ENCODE data around the gene POM121L2. TPM values are rescaled to one million over a fixed set of nuclear protein-coding genes. Genes with fewer than 3 reads are reported as not detected.
A peak's percentile ranks its signal among the peaks of the same experiment; 100 is the strongest.

POM121L2 gene
- total and polyA plus RNA-seq, 9 of the 15 experiments (the other 6 are each of a cell fraction or from before 2014, with no cell fraction given): 0.23 to 0.45 TPM; not detected in 7

GRCh38 chr6:27297857-27298730 is 14.0 kb downstream of the POM121L2 start (continued):
- TF ChIP-seq WHSC1 (IDR thresholded peaks at IDR 0.05; ENCODE audit: low read length) (no peak), SAFB2 (IDR thresholded peaks at IDR 0.05; ENCODE audit: borderline replicate concordance, low read depth, low read length, severe bottlenecking) (no peak), FOXJ2 (tag; IDR thresholded peaks at IDR 0.05) (no peak; the same call in 1 of the 2 replicates), ZC3H8 (IDR thresholded peaks at IDR 0.05) (0 out of 2 replicates have a peak, but pooled peaks have one; percentile 23), PHB (CRISPR knock-in tag; IDR thresholded peaks at IDR 0.05) (no peak), SAP30 (IDR thresholded peaks at IDR 0.05; ENCODE audit: borderline replicate concordance, insufficient read depth, low read depth, low read length, poor library complexity, severe bottlenecking) (no peak), SNRNP70 (optimal IDR thresholded peaks at IDR 0.05; ENCODE audit: low read depth, low read length) (no peak), SMARCB1 (IDR thresholded peaks at IDR 0.05; ENCODE audit: insufficient read length, low read depth) (no peak), ZNF224 (CRISPR knock-in tag; IDR thresholded peaks at IDR 0.05) (no peak), MYBL2 (IDR thresholded peaks at IDR 0.05; ENCODE audit: low read depth) (peak; percentile 60), MYBL2 (CRISPR knock-in tag; IDR thresholded peaks at IDR 0.05; ENCODE audit: borderline replicate concordance) (no peak), MAFF (IDR thresholded peaks at IDR 0.05; ENCODE audit: low read length) (no peak), PTRF (tag; IDR thresholded peaks at IDR 0.05) (no peak), PRMT5 (CRISPR knock-in tag; IDR thresholded peaks at IDR 0.05) (no peak), HDGF (IDR thresholded peaks at IDR 0.05) (0 out of 2 replicates have a peak, but pooled peaks have one; percentile 44), ZNF77 (CRISPR knock-in tag; IDR thresholded peaks at IDR 0.05) (no peak), LEF1 (IDR thresholded peaks at IDR 0.05) (peak; percentile 66), EHMT2 (IDR thresholded peaks at IDR 0.05) (peak; percentile 78; the same call in 1 of the 2 replicates), BHLHE40 (IDR thresholded peaks at IDR 0.05; ENCODE audit: low read length) (peak; percentile 75), NR4A1 (CRISPR knock-in tag; IDR thresholded peaks at IDR 0.05) (no peak), NR4A1 (tag; IDR thresholded peaks at IDR 0.05) (peak; percentile 77; the same call in 1 of the 2 replicates), ZNF408 (CRISPR knock-in tag; IDR thresholded peaks at IDR 0.05; ENCODE audit: low read depth) (no peak)
- TF ChIP-seq, protein P1, sequence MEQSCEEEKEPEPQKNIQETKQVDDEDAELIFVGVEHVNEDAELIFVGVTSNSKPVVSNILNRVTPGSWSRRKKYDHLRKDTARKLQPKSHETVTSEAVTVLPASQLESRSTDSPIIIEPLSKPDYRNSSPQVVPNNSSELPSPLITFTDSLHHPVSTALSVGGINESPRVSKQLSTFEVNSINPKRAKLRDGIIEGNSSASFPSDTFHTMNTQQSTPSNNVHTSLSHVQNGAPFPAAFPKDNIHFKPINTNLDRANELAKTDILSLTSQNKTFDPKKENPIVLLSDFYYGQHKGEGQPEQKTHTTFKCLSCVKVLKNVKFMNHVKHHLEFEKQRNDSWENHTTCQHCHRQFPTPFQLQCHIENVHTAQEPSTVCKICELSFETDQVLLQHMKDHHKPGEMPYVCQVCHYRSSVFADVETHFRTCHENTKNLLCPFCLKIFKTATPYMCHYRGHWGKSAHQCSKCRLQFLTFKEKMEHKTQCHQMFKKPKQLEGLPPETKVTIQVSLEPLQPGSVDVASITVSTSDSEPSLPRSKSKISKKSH (CRISPR knock-in tag; IDR thresholded peaks at IDR 0.05): no peak
- TF ChIP-seq, protein P2, sequence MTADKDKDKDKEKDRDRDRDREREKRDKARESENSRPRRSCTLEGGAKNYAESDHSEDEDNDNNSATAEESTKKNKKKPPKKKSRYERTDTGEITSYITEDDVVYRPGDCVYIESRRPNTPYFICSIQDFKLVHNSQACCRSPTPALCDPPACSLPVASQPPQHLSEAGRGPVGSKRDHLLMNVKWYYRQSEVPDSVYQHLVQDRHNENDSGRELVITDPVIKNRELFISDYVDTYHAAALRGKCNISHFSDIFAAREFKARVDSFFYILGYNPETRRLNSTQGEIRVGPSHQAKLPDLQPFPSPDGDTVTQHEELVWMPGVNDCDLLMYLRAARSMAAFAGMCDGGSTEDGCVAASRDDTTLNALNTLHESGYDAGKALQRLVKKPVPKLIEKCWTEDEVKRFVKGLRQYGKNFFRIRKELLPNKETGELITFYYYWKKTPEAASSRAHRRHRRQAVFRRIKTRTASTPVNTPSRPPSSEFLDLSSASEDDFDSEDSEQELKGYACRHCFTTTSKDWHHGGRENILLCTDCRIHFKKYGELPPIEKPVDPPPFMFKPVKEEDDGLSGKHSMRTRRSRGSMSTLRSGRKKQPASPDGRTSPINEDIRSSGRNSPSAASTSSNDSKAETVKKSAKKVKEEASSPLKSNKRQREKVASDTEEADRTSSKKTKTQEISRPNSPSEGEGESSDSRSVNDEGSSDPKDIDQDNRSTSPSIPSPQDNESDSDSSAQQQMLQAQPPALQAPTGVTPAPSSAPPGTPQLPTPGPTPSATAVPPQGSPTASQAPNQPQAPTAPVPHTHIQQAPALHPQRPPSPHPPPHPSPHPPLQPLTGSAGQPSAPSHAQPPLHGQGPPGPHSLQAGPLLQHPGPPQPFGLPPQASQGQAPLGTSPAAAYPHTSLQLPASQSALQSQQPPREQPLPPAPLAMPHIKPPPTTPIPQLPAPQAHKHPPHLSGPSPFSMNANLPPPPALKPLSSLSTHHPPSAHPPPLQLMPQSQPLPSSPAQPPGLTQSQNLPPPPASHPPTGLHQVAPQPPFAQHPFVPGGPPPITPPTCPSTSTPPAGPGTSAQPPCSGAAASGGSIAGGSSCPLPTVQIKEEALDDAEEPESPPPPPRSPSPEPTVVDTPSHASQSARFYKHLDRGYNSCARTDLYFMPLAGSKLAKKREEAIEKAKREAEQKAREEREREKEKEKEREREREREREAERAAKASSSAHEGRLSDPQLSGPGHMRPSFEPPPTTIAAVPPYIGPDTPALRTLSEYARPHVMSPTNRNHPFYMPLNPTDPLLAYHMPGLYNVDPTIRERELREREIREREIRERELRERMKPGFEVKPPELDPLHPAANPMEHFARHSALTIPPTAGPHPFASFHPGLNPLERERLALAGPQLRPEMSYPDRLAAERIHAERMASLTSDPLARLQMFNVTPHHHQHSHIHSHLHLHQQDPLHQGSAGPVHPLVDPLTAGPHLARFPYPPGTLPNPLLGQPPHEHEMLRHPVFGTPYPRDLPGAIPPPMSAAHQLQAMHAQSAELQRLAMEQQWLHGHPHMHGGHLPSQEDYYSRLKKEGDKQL (CRISPR knock-in tag; IDR thresholded peaks at IDR 0.05; ENCODE audit: borderline replicate concordance): no peak
